ENCODE results near the gene ADISSP. TPM values are rescaled to one million over a fixed set of nuclear protein-coding genes. Genes with fewer than 3 reads are reported as not detected.

The ADISSP gene
- total and polyA plus RNA-seq, 2 of the 13 experiments (the other 11 are each of a cell fraction or from before 2014, with no cell fraction given) = 38.3 to 90.6 TPM

DNA sequence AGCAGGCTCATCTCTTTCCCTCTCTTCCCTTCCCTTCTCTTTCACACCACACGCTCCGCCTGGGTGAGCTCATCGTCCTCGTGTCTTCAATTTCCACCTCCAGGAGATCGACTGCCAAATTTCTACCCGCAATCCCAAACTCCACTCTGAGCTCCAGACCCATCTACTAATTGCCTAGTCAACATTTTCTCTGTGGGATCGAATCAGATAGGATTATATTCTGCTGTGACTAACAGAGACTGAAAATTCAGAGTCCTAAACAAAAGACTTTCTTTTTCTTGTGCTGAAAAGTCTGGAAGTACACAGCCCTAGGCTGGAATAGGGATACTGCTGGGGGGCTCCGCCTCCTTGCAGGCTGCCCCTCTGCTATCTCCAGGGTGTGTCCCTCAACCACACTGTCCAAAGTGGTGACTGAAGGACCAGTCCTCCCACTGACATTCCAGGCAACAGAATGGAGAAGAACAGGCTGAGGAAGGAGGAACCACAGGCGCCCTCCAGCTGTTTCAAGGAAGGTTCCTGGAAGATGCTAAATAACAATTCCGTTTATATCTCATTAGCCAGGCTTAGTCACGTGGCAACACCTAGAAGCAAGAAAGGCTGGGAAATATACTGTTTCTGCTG is 40.0 kb downstream of the ADISSP start:
- ATAC-seq (no peak), FAIRE-seq (no peak), DNase-seq (ENCODE audit: low spot score) (no peak)
- Histone ChIP-seq H3K4me2 (ENCODE audit: low read depth, low read length) (no peak overlapping the region), H2AFZ (ENCODE audit: low read length) (no peak overlapping the region), H3K9me3 (ENCODE audit: low read length) (no peaks in the 10 kb centered on the region), H3K4me1 (ENCODE audit: insufficient read depth, low read length) (no peaks in the 10 kb centered on the region), H3K4me3 (replicated peaks in 1 of 3; ENCODE audit: insufficient read depth in 1 of 3, low read depth in 2 of 3, low read length in 3 of 3) (no peak overlapping the region), H3K27me3 (ENCODE audit: control insufficient read depth in 1 of 2, insufficient read depth in 2 of 2, low read length in 2 of 2) (peaks cover 18 to 62% of the 10 kb centered on the region in 2 experiments), H3K27ac (ENCODE audit: extremely low read length, insufficient read depth, low read length) (no peak overlapping the region), H4K20me1 (ENCODE audit: insufficient read depth, low read length) (no peaks in the 10 kb centered on the region; the same call in 1 of the 2 replicates), H3K79me2 (ENCODE audit: insufficient read depth, low read length) (no peaks in the 10 kb centered on the region), H3K36me3 (replicated peaks in 1 of 2; ENCODE audit: control insufficient read depth in 1 of 2, insufficient read depth in 2 of 2, low read length in 2 of 2) (no peaks in the 10 kb centered on the region), H3K9ac (ENCODE audit: insufficient read depth, low read depth, low read length) (no peak overlapping the region)
- POLR2A ChIA-PET = no interaction called here
- TF ChIP-seq MAFF (IDR thresholded peaks at IDR 0.05; ENCODE audit: low read depth, low read length) (peak; percentile 78), MAFK (conservative IDR thresholded peaks at IDR 0.05 in 1 of 2, IDR thresholded peaks at IDR 0.05 in 1 of 2; ENCODE audit: low read length in 2 of 2) (peak; percentile 79 to 82), ZNF670 (CRISPR knock-in tag; IDR thresholded peaks at IDR 0.05; ENCODE audit: borderline replicate concordance) (no peak), NCOR1 (IDR thresholded peaks at IDR 0.05; ENCODE audit: borderline replicate concordance, low read length) (no peak)
- TF ChIP-seq, protein P1, sequence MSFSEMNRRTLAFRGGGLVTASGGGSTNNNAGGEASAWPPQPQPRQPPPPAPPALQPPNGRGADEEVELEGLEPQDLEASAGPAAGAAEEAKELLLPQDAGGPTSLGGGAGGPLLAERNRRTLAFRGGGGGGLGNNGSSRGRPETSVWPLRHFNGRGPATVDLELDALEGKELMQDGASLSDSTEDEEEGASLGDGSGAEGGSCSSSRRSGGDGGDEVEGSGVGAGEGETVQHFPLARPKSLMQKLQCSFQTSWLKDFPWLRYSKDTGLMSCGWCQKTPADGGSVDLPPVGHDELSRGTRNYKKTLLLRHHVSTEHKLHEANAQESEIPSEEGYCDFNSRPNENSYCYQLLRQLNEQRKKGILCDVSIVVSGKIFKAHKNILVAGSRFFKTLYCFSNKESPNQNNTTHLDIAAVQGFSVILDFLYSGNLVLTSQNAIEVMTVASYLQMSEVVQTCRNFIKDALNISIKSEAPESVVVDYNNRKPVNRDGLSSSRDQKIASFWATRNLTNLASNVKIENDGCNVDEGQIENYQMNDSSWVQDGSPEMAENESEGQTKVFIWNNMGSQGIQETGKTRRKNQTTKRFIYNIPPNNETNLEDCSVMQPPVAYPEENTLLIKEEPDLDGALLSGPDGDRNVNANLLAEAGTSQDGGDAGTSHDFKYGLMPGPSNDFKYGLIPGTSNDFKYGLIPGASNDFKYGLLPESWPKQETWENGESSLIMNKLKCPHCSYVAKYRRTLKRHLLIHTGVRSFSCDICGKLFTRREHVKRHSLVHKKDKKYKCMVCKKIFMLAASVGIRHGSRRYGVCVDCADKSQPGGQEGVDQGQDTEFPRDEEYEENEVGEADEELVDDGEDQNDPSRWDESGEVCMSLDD (CRISPR knock-in tag; IDR thresholded peaks at IDR 0.05; ENCODE audit: borderline replicate concordance) = no peak
- 11% methylated on average over 11 of the region's 11 CpGs for WGBS (ENCODE audit: low lambda C conversion rate)
- intact Hi-C loops (cut with micrococcal nuclease; ENCODE audit: unreplicated experiment) (no loop called here), in situ Hi-C loops (cut with HindIII; ENCODE audit: extremely low pct_ligation_motif_present, low pct_unique_long_range_greater_than_20kb) (no loop called here)
- CTCF ChIA-PET (ENCODE audit: low intra/inter-chr PET ratio, low total read pairs) = no interaction called here
- no TSS peak for BruUV-seq (replicated peaks)

DNA sequence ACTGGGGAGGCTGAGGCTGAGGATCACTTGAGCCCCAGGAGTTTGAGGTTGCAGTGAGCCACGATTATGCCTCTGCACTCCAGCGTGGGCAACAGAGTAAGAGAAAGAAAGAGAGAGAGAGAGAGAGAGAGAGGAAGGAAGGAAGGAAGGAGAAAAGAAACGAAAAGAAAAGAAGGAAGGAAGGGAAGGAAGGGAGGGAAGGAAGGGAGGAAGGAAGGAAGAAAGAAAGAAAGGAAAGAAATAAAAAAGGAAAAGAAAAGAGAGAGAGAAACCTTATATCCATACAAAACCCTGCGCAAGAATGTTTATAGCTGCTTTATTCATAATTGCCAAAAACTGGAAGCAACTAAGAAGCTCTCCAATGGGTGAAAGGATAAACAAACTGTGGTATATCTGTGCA is 43.2 kb downstream of the ADISSP start:
- CTCF ChIA-PET (ENCODE audit: low intra/inter-chr PET ratio, low total read pairs) = no interaction called here
- H3K9ac ChIP-seq (ENCODE audit: insufficient read depth, low read depth, low read length) = no peak overlapping the region
- POLR2A ChIA-PET = no interaction called here
- H3K4me3 ChIP-seq (replicated peaks in 1 of 3; ENCODE audit: insufficient read depth in 1 of 3, low read depth in 2 of 3, low read length in 3 of 3) = no peak overlapping the region
- no peak overlapping the region for H3K27ac ChIP-seq (ENCODE audit: extremely low read length, insufficient read depth, low read length)
- no TSS peak for BruUV-seq (replicated peaks)
- in situ Hi-C loops (cut with HindIII; ENCODE audit: extremely low pct_ligation_motif_present, low pct_unique_long_range_greater_than_20kb) = no loop called here
- no peak overlapping the region for H2AFZ ChIP-seq (ENCODE audit: low read length)
- no peaks in the 10 kb centered on the region for H3K36me3 ChIP-seq (replicated peaks in 1 of 2; ENCODE audit: control insufficient read depth in 1 of 2, insufficient read depth in 2 of 2, low read length in 2 of 2)
- no peaks in the 10 kb centered on the region for H3K79me2 ChIP-seq (ENCODE audit: insufficient read depth, low read length)
- ATAC-seq (no peak), DNase-seq (ENCODE audit: low spot score) (no peak), FAIRE-seq (no peak)
- H4K20me1 ChIP-seq (ENCODE audit: insufficient read depth, low read length) = no peaks in the 10 kb centered on the region
- no peak overlapping the region for H3K4me2 ChIP-seq (ENCODE audit: low read depth, low read length)
- WGBS (ENCODE audit: low lambda C conversion rate) = 27% methylated on average over 4 of the region's 4 CpGs
- peaks cover 7 to 33% of the 10 kb centered on the region in 2 experiments for H3K27me3 ChIP-seq (ENCODE audit: control insufficient read depth in 1 of 2, insufficient read depth in 2 of 2, low read length in 2 of 2)
- no peaks in the 10 kb centered on the region for H3K9me3 ChIP-seq (ENCODE audit: low read length)
- intact Hi-C loops (cut with micrococcal nuclease; ENCODE audit: unreplicated experiment) = no loop called here
- no peaks in the 10 kb centered on the region for H3K4me1 ChIP-seq (ENCODE audit: insufficient read depth, low read length)
- no peak for TF ChIP-seq ZNF430 (CRISPR knock-in tag; IDR thresholded peaks at IDR 0.05)
- no peak for TF ChIP-seq IKZF4 (CRISPR knock-in tag; IDR thresholded peaks at IDR 0.05; ENCODE audit: borderline replicate concordance, low read depth, not compliant biosample characterization)
- no peak for TF ChIP-seq CCAR2 (optimal IDR thresholded peaks at IDR 0.05; ENCODE audit: low read depth, low read length)
- no peak for TF ChIP-seq ZNF557 (CRISPR knock-in tag; IDR thresholded peaks at IDR 0.05)
- TF ChIP-seq, protein P2, sequence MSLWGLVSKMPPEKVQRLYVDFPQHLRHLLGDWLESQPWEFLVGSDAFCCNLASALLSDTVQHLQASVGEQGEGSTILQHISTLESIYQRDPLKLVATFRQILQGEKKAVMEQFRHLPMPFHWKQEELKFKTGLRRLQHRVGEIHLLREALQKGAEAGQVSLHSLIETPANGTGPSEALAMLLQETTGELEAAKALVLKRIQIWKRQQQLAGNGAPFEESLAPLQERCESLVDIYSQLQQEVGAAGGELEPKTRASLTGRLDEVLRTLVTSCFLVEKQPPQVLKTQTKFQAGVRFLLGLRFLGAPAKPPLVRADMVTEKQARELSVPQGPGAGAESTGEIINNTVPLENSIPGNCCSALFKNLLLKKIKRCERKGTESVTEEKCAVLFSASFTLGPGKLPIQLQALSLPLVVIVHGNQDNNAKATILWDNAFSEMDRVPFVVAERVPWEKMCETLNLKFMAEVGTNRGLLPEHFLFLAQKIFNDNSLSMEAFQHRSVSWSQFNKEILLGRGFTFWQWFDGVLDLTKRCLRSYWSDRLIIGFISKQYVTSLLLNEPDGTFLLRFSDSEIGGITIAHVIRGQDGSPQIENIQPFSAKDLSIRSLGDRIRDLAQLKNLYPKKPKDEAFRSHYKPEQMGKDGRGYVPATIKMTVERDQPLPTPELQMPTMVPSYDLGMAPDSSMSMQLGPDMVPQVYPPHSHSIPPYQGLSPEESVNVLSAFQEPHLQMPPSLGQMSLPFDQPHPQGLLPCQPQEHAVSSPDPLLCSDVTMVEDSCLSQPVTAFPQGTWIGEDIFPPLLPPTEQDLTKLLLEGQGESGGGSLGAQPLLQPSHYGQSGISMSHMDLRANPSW (CRISPR knock-in tag; IDR thresholded peaks at IDR 0.05; ENCODE audit: borderline replicate concordance) = no peak
- TF ChIP-seq ZFP1 (CRISPR knock-in tag; IDR thresholded peaks at IDR 0.05) = no peak
- TF ChIP-seq MED1 (CRISPR knock-in tag; IDR thresholded peaks at IDR 0.05) = no peak

Data from HepG2 (cell line).